Endothelial cell of umbilical vein (primary cell): ENCODE results near the gene CAMSAP1. TPM values are rescaled to one million over a fixed set of nuclear protein-coding genes. Genes with fewer than 3 reads are reported as not detected.
"Not testable (repeated sequence)": the region's sequence is repeated elsewhere in the genome, so short reads cannot be mapped to it uniquely, and the experiment has no call there.

Source experiments
- BruUV-seq: library from RNA; stranded (reverse); fragments of 400-500 nt; replicated peaks from 2 replicates; lab custom pipeline; 2021; lab: Mats Ljungman, UMichigan
- CTCF ChIA-PET: fragments of 300-600, 350-600 bp; sonication (Branson Sonifier 250); formaldehyde crosslinking; loops from one replicate; lab custom pipeline; 2021; ENCODE audit warnings: antibody characterized with exemption, inconsistent platforms; lab: Charles Lee
- POLR2A ChIA-PET: fragments of 300-600, 350-600 bp; sonication (Branson Sonifier 250); formaldehyde crosslinking; loops from one replicate; lab custom pipeline; 2021; ENCODE audit warnings: antibody characterized with exemption, inconsistent platforms; lab: Charles Lee
- DNase-seq: peaks from one replicate; pipeline ENCODE4 v3.0.0-alpha.2; 2011; ENCODE audit warnings: low read depth, low spot score
- FAIRE-seq: peaks from 2 replicates; lab custom pipeline; 2011; peaks lifted over from hg19 to GRCh38; lab: Jason Lieb, UNC
- H2AFZ ChIP-seq: 2 replicates; pipeline ENCODE4 v1.6.0; 2012; ENCODE audit warnings: low read depth, low read length, control low read depth, inconsistent platforms
- H3K27ac ChIP-seq: 2 replicates; pipeline ENCODE4 v1.5.1; 2011; ENCODE audit warnings: low read depth, mild to moderate bottlenecking, control low read depth, low read length, moderate library complexity; ENCODE audit not compliant: insufficient read depth
- H3K27me3 ChIP-seq, 2 experiments: 2 replicates each; pipeline versions ENCODE4 v1.6.0 to v1.6.1; 2011; ENCODE audit warnings: low read length in 2 of 2, mixed read lengths in 1 of 2; ENCODE audit not compliant: control insufficient read depth in 2 of 2, insufficient read depth in 2 of 2
- H3K36me3 ChIP-seq, 2 experiments: 2 replicates in 1 of 2; 3 replicates in 1 of 2; pipeline ENCODE4 v1.5.1; 2011; ENCODE audit warnings: low read length in 2 of 2, mild to moderate bottlenecking in 1 of 2, moderate library complexity in 1 of 2; ENCODE audit not compliant: control insufficient read depth in 2 of 2, insufficient read depth in 2 of 2; ENCODE audit errors: extremely low read depth in 1 of 2
- H3K4me1 ChIP-seq: 3 replicates; pipeline ENCODE4 v1.5.1; 2011; ENCODE audit warnings: mild to moderate bottlenecking, low read length; ENCODE audit not compliant: control insufficient read depth, insufficient read depth; ENCODE audit errors: extremely low read depth
- H3K4me2 ChIP-seq: 2 replicates; pipeline ENCODE4 v1.6.1; 2011; ENCODE audit warnings: low read length, control low read depth, mixed read lengths; ENCODE audit not compliant: insufficient read depth
- H3K4me3 ChIP-seq, 3 experiments: fragments of 200-600 bp in 1 of 3; sonication (generic), shearing (Covaris generic) in 1 of 3; replicated peaks in 1 of 3; 2 replicates each; pipeline ENCODE4 v1.5.1; 2011 to 2016; ENCODE audit warnings: control low read depth in 3 of 3, low read length in 3 of 3, mild to moderate bottlenecking in 2 of 3, inconsistent platforms in 1 of 3, low read depth in 1 of 3, moderate library complexity in 1 of 3; ENCODE audit not compliant: insufficient read depth in 1 of 3
- H3K79me2 ChIP-seq: 2 replicates; pipeline ENCODE4 v1.6.0; 2012; ENCODE audit warnings: low read length, inconsistent platforms; ENCODE audit not compliant: control insufficient read depth, insufficient read depth
- H3K9ac ChIP-seq: replicated peaks from 2 replicates; pipeline ENCODE3; 2011; ENCODE audit warnings: low read length, control low read depth; ENCODE audit not compliant: insufficient read depth; ENCODE audit errors: extremely low read depth
- H3K9me1 ChIP-seq: replicated peaks from 3 replicates; pipeline ENCODE4 v1.6.0; 2011; ENCODE audit warnings: mild to moderate bottlenecking, low read length; ENCODE audit not compliant: control insufficient read depth, insufficient read depth; ENCODE audit errors: extremely low read depth
- H3K9me3 ChIP-seq: replicated peaks from 2 replicates; pipeline ENCODE4 v1.5.1; 2012; ENCODE audit warnings: low read length, inconsistent platforms; ENCODE audit not compliant: control insufficient read depth, insufficient read depth
- H4K20me1 ChIP-seq: replicated peaks from 2 replicates; pipeline ENCODE3; 2011; ENCODE audit warnings: mild to moderate bottlenecking, low read length; ENCODE audit not compliant: control insufficient read depth, insufficient read depth; ENCODE audit errors: extremely low read depth
- EZH2 ChIP-seq: IDR thresholded peaks from 2 replicates; pipeline ENCODE4 v1.6.1; 2012; ENCODE audit warnings: borderline replicate concordance, low read depth, mild to moderate bottlenecking, moderate library complexity, low read length, inconsistent platforms; ENCODE audit not compliant: severe bottlenecking
- GATA2 ChIP-seq: IDR thresholded peaks from 2 replicates; pipeline ENCODE4 v1.7.0; 2011; ENCODE audit warnings: low read depth, mild to moderate bottlenecking, moderate library complexity, mixed read lengths, low read length; ENCODE audit not compliant: insufficient read length, insufficient read depth
- JUN ChIP-seq: IDR thresholded peaks from 2 replicates; pipeline ENCODE4 v1.6.1; 2011; ENCODE audit warnings: borderline replicate concordance, low read depth; ENCODE audit not compliant: insufficient read length, insufficient read depth
- MYC ChIP-seq: IDR thresholded peaks from one replicate; pipeline ENCODE4 v1.6.1; 2011; ENCODE audit warnings: mild to moderate bottlenecking, low read depth, low read length
- POLR2AphosphoS5 ChIP-seq: IDR thresholded peaks from 2 replicates; pipeline ENCODE4 v1.6.1; 2012; ENCODE audit warnings: low read depth, mild to moderate bottlenecking, control low read depth, low read length, moderate library complexity; ENCODE audit not compliant: insufficient read depth
- dilution Hi-C: fragments of 300-500 bp; cut with MboI; formaldehyde crosslinking; loops from one replicate; pipeline ENCODE4 v1.15.0; 2019; ENCODE audit warnings: low sequenced_read_pairs; ENCODE audit not compliant: extremely low pct_ligation_motif_present
- intact Hi-C: fragments of 100-400 bp; cut with micrococcal nuclease; formaldehyde crosslinking; loops from one replicate; pipeline ENCODE4 v1.10.0; 2022
- polyA plus RNA-seq, 4 experiments: library from polyadenylated mRNA; depleted of rRNA in 3 of 4; stranded (reverse) in 3 of 4; unstranded in 1 of 4; fragments of >200 nt; gene quantifications; 2 replicates each; pipeline versions ENCODE4 v1.2.1 to v1.2.3, GENCODE V29; 2011 to 2012; ENCODE audit warnings: missing spikeins in 1 of 4
- total RNA-seq: library from RNA; stranded (reverse); gene quantifications from 2 replicates; pipeline ENCODE4 v1.2.3, GENCODE V29; 2021

CAMSAP1 gene
- total and polyA plus RNA-seq, 2 donors (not counting 3 experiments of a cell fraction or from before 2014, with no cell fraction given), result 8.1 to 25.5 TPM

GRCh38 chr9:135948446-135948845 lies 41.1 kb upstream of the CAMSAP1 start:
- Histone ChIP-seq H3K9ac (no peak overlapping the region), H3K9me3 (no peaks in the 10 kb centered on the region), H3K4me3 (no peak overlapping the region), H3K4me1 (no peaks in the 10 kb centered on the region), H3K27me3 (no peaks in the 10 kb centered on the region), H3K4me2 (no peak overlapping the region), H4K20me1 (no peaks in the 10 kb centered on the region), H3K79me2 (no peaks in the 10 kb centered on the region), H3K36me3 (peaks cover 7 to 26% of the 10 kb centered on the region in 2 experiments), H3K9me1 (no peaks in the 10 kb centered on the region), H3K27ac (no peak overlapping the region), H2AFZ (no peak overlapping the region)
- no peak for DNase-seq
- BruUV-seq, result no TSS peak
- intact Hi-C loops, result no loop called here
- FAIRE-seq, result no peak
- dilution Hi-C loops, result no loop called here
- ChIA-PET CTCF (no interaction called here), POLR2A (no interaction called here)
- TF ChIP-seq POLR2AphosphoS5 (no peak), MYC (no peak), JUN (no peak)

- Histone ChIP-seq H4K20me1 (no peaks in the 10 kb centered on the region), H3K4me1 (no peaks in the 10 kb centered on the region), H3K27me3 (no peaks in the 10 kb centered on the region), H3K9ac (no peak overlapping the region), H3K36me3 (peaks cover 5 to 25% of the 10 kb centered on the region in 2 experiments), H3K4me3 (no peak overlapping the region), H3K79me2 (no peaks in the 10 kb centered on the region), H3K4me2 (no peak overlapping the region), H3K9me1 (no peaks in the 10 kb centered on the region), H3K27ac (no peak overlapping the region), H3K9me3 (no peaks in the 10 kb centered on the region), H2AFZ (no peak overlapping the region)
- CTCF ChIA-PET, result no interaction called here
- FAIRE-seq (no peak), DNase-seq (no peak)
- TF ChIP-seq JUN, result no peak
- no peak for TF ChIP-seq GATA2
- TF ChIP-seq EZH2, result no peak
- intact Hi-C loops, result no loop called here
- dilution Hi-C loops, result no loop called here
- BruUV-seq, result no TSS peak
- POLR2A ChIA-PET, result no interaction called here
These were observed 40.2 kb upstream of the CAMSAP1 start for GRCh38 chr9:135947582-135947981.

GRCh38 chr9:135947105-135947504 lies 39.8 kb upstream of the CAMSAP1 start:
- dilution Hi-C loops, H3K9me1 ChIP-seq, H3K9me3 ChIP-seq, DNase-seq, intact Hi-C loops, H3K4me3 ChIP-seq, H3K27me3 ChIP-seq, BruUV-seq, H3K4me2 ChIP-seq, H3K9ac ChIP-seq, POLR2A ChIA-PET, H3K79me2 ChIP-seq, H2AFZ ChIP-seq, H4K20me1 ChIP-seq, CTCF ChIA-PET, FAIRE-seq, H3K27ac ChIP-seq, H3K4me1 ChIP-seq: not testable (repeated sequence)
- H3K36me3 ChIP-seq, result peaks cover 2 to 20% of the 10 kb centered on the region in 2 experiments
